ENCODE data around the gene CYSRT1. TPM values are rescaled to one million over a fixed set of nuclear protein-coding genes. Genes with fewer than 3 reads are reported as not detected.

Gene CYSRT1
- total and polyA plus RNA-seq, 2 experiments from 2014 or later = 0.43 to 0.75 TPM

DNA sequence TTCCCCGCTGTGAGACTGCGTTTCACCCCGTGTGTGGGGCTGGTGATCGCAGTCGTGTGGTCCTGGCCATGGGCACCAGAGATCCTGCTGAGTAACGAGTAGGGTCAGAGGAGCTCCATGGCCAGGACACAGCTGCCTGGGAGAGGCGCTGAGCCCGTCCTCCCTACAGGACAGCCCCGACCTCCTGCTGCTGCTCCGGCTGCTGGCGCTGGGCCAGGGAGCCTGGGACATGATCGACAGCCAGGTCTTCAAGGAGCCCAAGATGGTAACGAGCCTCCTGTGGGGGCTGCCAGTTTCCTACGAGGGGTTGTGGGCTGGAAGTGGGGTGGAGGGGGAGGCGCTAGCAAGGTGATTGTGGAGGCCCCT lies 41.2 kb downstream of the CYSRT1 start:
- no peak for DNase-seq
- TF ChIP-seq EZH2phosphoT487 (IDR thresholded peaks at IDR 0.05; ENCODE audit: insufficient read depth, low read depth) (no peak), EZH2 (IDR thresholded peaks at IDR 0.05; ENCODE audit: insufficient read depth, poor library complexity, severe bottlenecking) (no peak)
- Histone ChIP-seq H2AFZ (no peak overlapping the region), H3K4me3 (no peak overlapping the region), H3K9me3 (ENCODE audit: low read depth) (no peaks in the 10 kb centered on the region), H3K79me2 (ENCODE audit: insufficient read depth) (0 out of 2 replicates have a peak, but pooled peaks cover 7% of the 10 kb centered on the region), H3K27me3 (replicated peaks; ENCODE audit: insufficient read depth) (no peaks in the 10 kb centered on the region), H3K36me3 (ENCODE audit: low read depth) (no peaks in the 10 kb centered on the region), H3K4me2 (ENCODE audit: unreplicated experiment) (no peak overlapping the region), H3K4me1 (ENCODE audit: insufficient read depth) (no peaks in the 10 kb centered on the region), H4K20me1 (ENCODE audit: insufficient read depth) (no peaks in the 10 kb centered on the region), H3K27ac (no peak overlapping the region), H3K9ac (no peak overlapping the region), H3F3A (ENCODE audit: insufficient read depth) (no peaks in the 10 kb centered on the region), H3K9me2 (ENCODE audit: insufficient read depth) (no peaks in the 10 kb centered on the region)
- in situ Hi-C loops (cut with MboI) = no loop called here
- WGBS, 2 experiments (ENCODE audit: low coverage in 1 of 2, low lambda C conversion rate in 2 of 2, missing lambda C conversion rate in 2 of 2) = 92% methylated on average over 15 of the region's 15 CpGs

DNA sequence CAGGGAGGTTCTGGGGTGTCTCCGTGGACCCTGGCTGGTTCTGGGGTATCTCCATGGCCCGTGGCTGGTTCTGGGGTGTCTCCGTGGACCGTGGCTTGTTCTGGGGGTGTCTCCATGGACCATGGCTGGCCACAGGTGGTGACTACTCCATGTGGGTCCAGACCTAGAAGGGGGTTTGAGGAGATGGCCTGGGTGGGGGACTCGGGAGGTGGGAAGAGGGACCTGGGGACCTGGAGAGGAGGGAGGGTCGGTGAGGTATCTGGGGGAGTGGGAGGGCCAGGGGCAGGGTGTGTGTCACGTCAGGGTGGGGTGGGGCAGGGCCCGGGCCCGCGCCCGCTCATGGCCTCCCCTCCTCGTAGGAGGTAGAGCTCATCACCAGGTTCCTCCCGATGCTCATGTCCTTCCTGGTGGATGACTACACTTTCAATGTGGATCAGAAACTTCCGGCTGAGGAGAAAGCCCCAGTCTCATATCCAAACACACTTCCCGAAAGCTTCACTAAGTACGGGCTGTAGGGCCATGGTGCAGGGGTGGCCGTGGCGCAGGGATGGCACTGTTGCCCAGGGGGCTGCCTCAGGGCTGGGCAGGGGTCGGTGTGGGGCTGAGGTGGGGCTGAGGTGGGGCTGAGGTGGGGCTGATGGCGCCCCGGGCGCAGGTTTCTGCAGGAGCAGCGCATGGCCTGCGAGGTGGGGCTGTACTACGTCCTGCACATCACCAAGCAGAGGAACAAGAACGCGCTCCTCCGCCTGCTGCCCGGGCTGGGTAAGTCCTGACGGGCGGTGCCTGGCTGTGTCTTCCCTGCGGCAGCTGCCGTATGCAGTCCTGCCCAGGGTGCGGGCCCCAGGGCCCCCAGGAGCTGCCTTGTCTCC lies 41.8 kb downstream of the CYSRT1 start:
- 89 to 91% methylated on average over 20 to 34 of the region's 34 CpGs for WGBS, 2 experiments (ENCODE audit: low coverage in 1 of 2, low lambda C conversion rate in 2 of 2, missing lambda C conversion rate in 2 of 2)
- DNase-seq = no peak
- in situ Hi-C loops (cut with MboI) = no loop called here
- Histone ChIP-seq H3K4me2 (ENCODE audit: unreplicated experiment) (no peak overlapping the region), H2AFZ (no peak overlapping the region), H3F3A (ENCODE audit: insufficient read depth) (no peaks in the 10 kb centered on the region), H3K27me3 (replicated peaks; ENCODE audit: insufficient read depth) (no peaks in the 10 kb centered on the region), H3K4me1 (ENCODE audit: insufficient read depth) (no peaks in the 10 kb centered on the region), H4K20me1 (ENCODE audit: insufficient read depth) (no peaks in the 10 kb centered on the region), H3K27ac (no peak overlapping the region), H3K9ac (no peak overlapping the region), H3K9me2 (ENCODE audit: insufficient read depth) (no peaks in the 10 kb centered on the region), H3K4me3 (no peak overlapping the region), H3K9me3 (ENCODE audit: low read depth) (no peaks in the 10 kb centered on the region), H3K79me2 (ENCODE audit: insufficient read depth) (0 out of 2 replicates have a peak, but pooled peaks cover 7% of the 10 kb centered on the region), H3K36me3 (ENCODE audit: low read depth) (no peaks in the 10 kb centered on the region)
- TF ChIP-seq EZH2phosphoT487 (IDR thresholded peaks at IDR 0.05; ENCODE audit: insufficient read depth, low read depth) = no peak
- no peak for TF ChIP-seq EZH2 (IDR thresholded peaks at IDR 0.05; ENCODE audit: insufficient read depth, poor library complexity, severe bottlenecking)

DNA sequence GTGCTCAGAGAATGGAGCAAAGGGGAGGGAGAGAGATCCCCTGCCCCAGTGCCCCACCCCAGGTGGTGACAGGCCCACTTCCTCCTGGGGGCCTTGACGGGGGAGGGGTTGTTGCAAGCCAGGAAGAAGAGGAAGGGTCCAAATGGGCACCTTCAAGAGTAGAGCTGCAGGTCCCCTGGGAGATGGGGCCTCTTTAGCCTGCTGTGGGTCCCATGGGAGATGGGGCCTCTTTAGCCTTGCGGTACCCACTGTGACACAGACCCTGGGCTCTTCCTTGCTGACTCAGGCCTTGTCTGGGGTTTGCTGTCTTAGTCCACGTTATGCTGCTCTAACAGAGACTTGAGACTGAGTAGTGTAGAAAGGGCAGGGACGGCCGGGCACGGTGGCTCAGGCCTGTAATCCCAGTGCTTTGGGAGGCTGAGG lies 43.0 kb downstream of the CYSRT1 start:
- H3K4me3 ChIP-seq = no peak overlapping the region
- H3K79me2 ChIP-seq (ENCODE audit: insufficient read depth) = 0 out of 2 replicates have a peak, but pooled peaks cover 7% of the 10 kb centered on the region
- TF ChIP-seq EZH2 (IDR thresholded peaks at IDR 0.05; ENCODE audit: insufficient read depth, poor library complexity, severe bottlenecking) (no peak), EZH2phosphoT487 (IDR thresholded peaks at IDR 0.05; ENCODE audit: insufficient read depth, low read depth) (no peak)
- H4K20me1 ChIP-seq (ENCODE audit: insufficient read depth) = no peaks in the 10 kb centered on the region
- H3K9ac ChIP-seq = no peak overlapping the region
- no peaks in the 10 kb centered on the region for H3K27me3 ChIP-seq (replicated peaks; ENCODE audit: insufficient read depth)
- H3F3A ChIP-seq (ENCODE audit: insufficient read depth) = no peaks in the 10 kb centered on the region
- H3K9me3 ChIP-seq (ENCODE audit: low read depth) = no peaks in the 10 kb centered on the region
- no peak overlapping the region for H2AFZ ChIP-seq
- in situ Hi-C loops (cut with MboI) = no loop called here
- 88 to 92% methylated on average over 6 of the region's 6 CpGs for WGBS, 2 experiments (ENCODE audit: low coverage in 1 of 2, low lambda C conversion rate in 2 of 2, missing lambda C conversion rate in 2 of 2)
- H3K4me1 ChIP-seq (ENCODE audit: insufficient read depth) = no peaks in the 10 kb centered on the region
- no peak overlapping the region for H3K4me2 ChIP-seq (ENCODE audit: unreplicated experiment)
- no peaks in the 10 kb centered on the region for H3K9me2 ChIP-seq (ENCODE audit: insufficient read depth)
- H3K27ac ChIP-seq = no peak overlapping the region
- H3K36me3 ChIP-seq (ENCODE audit: low read depth) = no peaks in the 10 kb centered on the region
- DNase-seq = no peak

DNA sequence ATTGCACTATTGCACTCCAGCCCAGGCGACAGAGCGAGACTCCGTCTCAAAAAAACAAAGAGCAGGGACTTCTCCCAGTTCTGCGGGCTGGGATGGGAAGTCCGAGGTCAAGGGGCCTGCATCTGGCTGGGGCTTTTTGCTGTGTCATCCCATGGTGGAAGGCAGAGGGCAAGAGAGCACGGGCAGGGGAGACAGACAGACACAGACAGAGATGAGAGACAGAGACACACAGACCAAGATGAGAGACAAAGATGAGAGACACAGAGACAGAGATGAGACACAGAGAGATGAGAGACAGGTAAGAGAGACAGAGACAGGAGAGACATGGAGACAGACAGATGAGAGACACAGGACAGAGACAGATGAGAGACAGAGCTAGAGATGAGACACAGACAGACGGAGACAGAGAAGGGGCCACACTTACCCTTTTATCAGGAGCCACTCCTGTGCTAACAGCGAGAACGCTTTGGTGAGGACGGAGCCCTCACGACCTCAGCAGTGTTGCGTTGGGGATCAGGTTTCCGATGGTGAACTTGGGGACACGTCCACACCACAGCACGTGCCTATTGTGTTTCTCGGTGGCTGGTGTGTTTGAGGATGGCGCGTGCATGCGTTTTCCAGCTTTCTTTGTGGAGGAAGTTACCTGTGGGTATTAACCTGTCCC lies 43.7 kb downstream of the CYSRT1 start:
- no peaks in the 10 kb centered on the region for H4K20me1 ChIP-seq (ENCODE audit: insufficient read depth)
- H3K4me3 ChIP-seq = no peak overlapping the region
- no peak for TF ChIP-seq EZH2phosphoT487 (IDR thresholded peaks at IDR 0.05; ENCODE audit: insufficient read depth, low read depth)
- TF ChIP-seq EZH2 (IDR thresholded peaks at IDR 0.05; ENCODE audit: insufficient read depth, poor library complexity, severe bottlenecking) = no peak
- H3K9me3 ChIP-seq (ENCODE audit: low read depth) = no peaks in the 10 kb centered on the region
- no peaks in the 10 kb centered on the region for H3K9me2 ChIP-seq (ENCODE audit: insufficient read depth)
- H3F3A ChIP-seq (ENCODE audit: insufficient read depth) = no peaks in the 10 kb centered on the region
- H3K4me1 ChIP-seq (ENCODE audit: insufficient read depth) = no peaks in the 10 kb centered on the region
- no peak for DNase-seq
- H3K79me2 ChIP-seq (ENCODE audit: insufficient read depth) = 0 out of 2 replicates have a peak, but pooled peaks cover 7% of the 10 kb centered on the region
- H3K27ac ChIP-seq = no peak overlapping the region
- in situ Hi-C loops (cut with MboI) = no loop called here
- no peak overlapping the region for H2AFZ ChIP-seq
- no peak overlapping the region for H3K9ac ChIP-seq
- H3K4me2 ChIP-seq (ENCODE audit: unreplicated experiment) = no peak overlapping the region
- H3K27me3 ChIP-seq (replicated peaks; ENCODE audit: insufficient read depth) = no peaks in the 10 kb centered on the region
- no peaks in the 10 kb centered on the region; the same call in 1 of the 2 replicates for H3K36me3 ChIP-seq (ENCODE audit: low read depth)
- WGBS, 2 experiments (ENCODE audit: low coverage in 1 of 2, low lambda C conversion rate in 2 of 2, missing lambda C conversion rate in 2 of 2) = 88 to 90% methylated on average over 19 of the region's 19 CpGs

Measured in GM23248 (cell line).